BJ (cell line): ENCODE data around the gene N4BP2L2. TPM values are rescaled to one million over a fixed set of nuclear protein-coding genes. Genes with fewer than 3 reads are reported as not detected.

ENCODE experiments used
- CTCF ChIA-PET: fragments of 350-600 bp; formaldehyde crosslinking; extraction: SDS; loops from one replicate; lab custom pipeline; 2021; ENCODE audit warnings: antibody characterized with exemption, inconsistent platforms; lab: Yijun Ruan, JAX
- POLR2A ChIA-PET: fragments of 300-600 bp; sonication (Branson Sonifier 250); formaldehyde crosslinking; extraction: SDS; loops from one replicate; lab custom pipeline; 2021; ENCODE audit warnings: antibody characterized with exemption; lab: Charles Lee
- DNase-seq: peaks from one replicate; pipeline ENCODE4 v3.0.0-alpha.2; 2011; ENCODE audit warnings: low read depth
- H3K27me3 ChIP-seq: 2 replicates; pipeline ENCODE4 v1.6.0; 2011; ENCODE audit warnings: low read length; ENCODE audit not compliant: control insufficient read depth, insufficient read depth
- H3K36me3 ChIP-seq: 2 replicates; pipeline ENCODE4 v1.5.1; 2011; ENCODE audit warnings: low read length; ENCODE audit not compliant: control insufficient read depth, insufficient read depth
- H3K4me3 ChIP-seq: 2 replicates; pipeline ENCODE4 v1.5.1; 2011; ENCODE audit warnings: low read depth, mild to moderate bottlenecking, control low read depth, low read length
- polyA plus RNA-seq: library from polyadenylated mRNA; depleted of rRNA; stranded (reverse); fragments of >200 nt; gene quantifications from 2 replicates; pipeline ENCODE4 v1.2.3, GENCODE V29; 2011
- TF ChIP-seq, protein P1 (sequence below): IDR thresholded peaks from 2 replicates; pipeline ENCODE4 v1.5.1; 2011; ENCODE audit warnings: low read depth, mild to moderate bottlenecking, control low read depth, inconsistent platforms, low read length, moderate library complexity; ENCODE audit not compliant: insufficient read depth

Gene N4BP2L2
- polyA plus RNA-seq, 1 experiment, result 16.5 TPM

GRCh38 chr13:32472194-32472621, 66.4 kb downstream of the N4BP2L2 start:
- Histone ChIP-seq H3K36me3 (peaks cover 1% of the 10 kb centered on the region; the same call in 1 of the 2 replicates), H3K27me3 (no peaks in the 10 kb centered on the region), H3K4me3 (no peak overlapping the region)
- no peak for DNase-seq
- ChIA-PET POLR2A (no interaction called here), CTCF (interaction anchor here (1.8 kb wide), 1 partner anchor 9 kb away, joined by 6 read pairs; no protein-coding TSS in a partner anchor)
- TF ChIP-seq, protein P1, sequence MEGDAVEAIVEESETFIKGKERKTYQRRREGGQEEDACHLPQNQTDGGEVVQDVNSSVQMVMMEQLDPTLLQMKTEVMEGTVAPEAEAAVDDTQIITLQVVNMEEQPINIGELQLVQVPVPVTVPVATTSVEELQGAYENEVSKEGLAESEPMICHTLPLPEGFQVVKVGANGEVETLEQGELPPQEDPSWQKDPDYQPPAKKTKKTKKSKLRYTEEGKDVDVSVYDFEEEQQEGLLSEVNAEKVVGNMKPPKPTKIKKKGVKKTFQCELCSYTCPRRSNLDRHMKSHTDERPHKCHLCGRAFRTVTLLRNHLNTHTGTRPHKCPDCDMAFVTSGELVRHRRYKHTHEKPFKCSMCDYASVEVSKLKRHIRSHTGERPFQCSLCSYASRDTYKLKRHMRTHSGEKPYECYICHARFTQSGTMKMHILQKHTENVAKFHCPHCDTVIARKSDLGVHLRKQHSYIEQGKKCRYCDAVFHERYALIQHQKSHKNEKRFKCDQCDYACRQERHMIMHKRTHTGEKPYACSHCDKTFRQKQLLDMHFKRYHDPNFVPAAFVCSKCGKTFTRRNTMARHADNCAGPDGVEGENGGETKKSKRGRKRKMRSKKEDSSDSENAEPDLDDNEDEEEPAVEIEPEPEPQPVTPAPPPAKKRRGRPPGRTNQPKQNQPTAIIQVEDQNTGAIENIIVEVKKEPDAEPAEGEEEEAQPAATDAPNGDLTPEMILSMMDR, result no peak

- ChIA-PET POLR2A (no interaction called here), CTCF (interaction anchor here (0.6 to 1.8 kb wide), 4 partner anchors 9 to 124 kb away, joined by 3 to 6 read pairs (median 4); no protein-coding TSS in a partner anchor)
- Histone ChIP-seq H3K27me3 (no peaks in the 10 kb centered on the region), H3K36me3 (peaks cover 1% of the 10 kb centered on the region; the same call in 1 of the 2 replicates), H3K4me3 (no peak overlapping the region)
- TF ChIP-seq, protein P1, result no peak
- no peak for DNase-seq
Measured at GRCh38 chr13:32471187-32471922, 67.2 kb downstream of the N4BP2L2 start.

GRCh38 chr13:32468502-32469142, 70.0 kb downstream of the N4BP2L2 start:
- TF ChIP-seq, protein P1, result no peak
- Histone ChIP-seq H3K4me3 (no peak overlapping the region), H3K36me3 (peaks cover 1% of the 10 kb centered on the region; the same call in 1 of the 2 replicates), H3K27me3 (no peaks in the 10 kb centered on the region)
- CTCF ChIA-PET, result interaction anchor here (1.1 kb wide), 1 partner anchor 112 kb away, joined by 3 read pairs; no protein-coding TSS in a partner anchor
- no peak for DNase-seq
- POLR2A ChIA-PET, result no interaction called here

DNA sequence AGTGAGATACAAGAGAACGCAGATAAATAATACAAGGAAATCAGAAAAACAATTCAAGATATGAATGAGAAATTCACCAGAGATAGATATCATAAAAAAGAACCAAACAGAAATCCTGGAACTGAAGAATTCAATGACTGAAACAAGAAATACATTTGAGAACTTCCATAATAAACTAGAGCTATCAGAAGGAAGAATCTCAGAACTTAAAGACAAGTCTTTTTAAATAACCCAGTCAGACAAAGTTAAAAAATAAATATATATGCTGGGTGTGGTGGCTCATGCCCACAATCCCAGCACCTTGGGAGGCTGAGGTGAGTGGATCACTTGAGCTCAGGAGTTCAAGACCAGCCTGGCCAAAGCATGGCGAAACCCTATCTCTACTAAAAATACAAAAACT, 82.0 kb downstream of the N4BP2L2 start:
- ChIA-PET POLR2A (no interaction called here), CTCF (interaction anchor here (0.6 kb wide), 2 partner anchors 513 to 535 kb away, joined by 3 read pairs; no protein-coding TSS in a partner anchor)
- H3K27me3 ChIP-seq, result no peaks in the 10 kb centered on the region

DNA sequence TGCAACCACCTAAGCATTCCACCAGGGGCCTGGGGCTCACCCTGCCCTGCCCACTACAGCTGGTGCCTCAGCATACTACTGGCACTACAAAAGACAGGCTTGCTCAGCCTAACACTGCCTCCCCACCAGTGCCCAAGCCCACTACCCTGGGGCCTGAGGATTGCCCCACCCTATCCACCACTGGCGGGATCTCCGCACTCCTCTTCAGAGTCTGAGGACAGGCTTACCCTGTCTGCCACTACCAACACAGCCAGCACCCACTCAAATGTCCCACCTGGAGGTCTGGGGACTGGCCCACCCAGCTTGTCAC, 83.0 kb downstream of the N4BP2L2 start:
- CTCF ChIA-PET, result no interaction called here
- DNase-seq, result no peak
- POLR2A ChIA-PET, result no interaction called here
- TF ChIP-seq, protein P1, result no peak
- Histone ChIP-seq H3K36me3 (no peaks in the 10 kb centered on the region), H3K4me3 (no peak overlapping the region), H3K27me3 (no peaks in the 10 kb centered on the region)

More for the DNA sequence above, 82.0 kb downstream of the N4BP2L2 start:
- DNase-seq, result no peak
- Histone ChIP-seq H3K4me3 (no peak overlapping the region), H3K36me3 (no peaks in the 10 kb centered on the region)
- TF ChIP-seq, protein P1, result no peak
